Measurements from ENCODE around the gene BMAL1. TPM values are rescaled to one million over a fixed set of nuclear protein-coding genes. Genes with fewer than 3 reads are reported as not detected.
"Not testable (repeated sequence)": the region's sequence is repeated elsewhere in the genome, so short reads cannot be mapped to it uniquely, and the experiment has no call there.

The BMAL1 gene
- total and polyA plus RNA-seq, 2 of the 8 experiments (the other 6 are each of a cell fraction or from before 2014, with no cell fraction given): 6.8 to 6.9 TPM

- H3K23ac ChIP-seq (ENCODE audit: insufficient read length); H2BK15ac ChIP-seq (ENCODE audit: low read length); H4K20me1 ChIP-seq (replicated peaks in 1 of 2; ENCODE audit: control insufficient read depth in 1 of 2, insufficient read depth in 2 of 2, low read length in 2 of 2); H3K23me2 ChIP-seq (ENCODE audit: low read depth, low read length); H2BK5ac ChIP-seq (ENCODE audit: low read depth, low read length); H3K4ac ChIP-seq (replicated peaks; ENCODE audit: insufficient read length, low read depth, low read length); H2BK12ac ChIP-seq (ENCODE audit: low read depth, low read length); H3K9ac ChIP-seq (replicated peaks in 1 of 4; ENCODE audit: extremely low read depth in 1 of 4, low read depth in 3 of 4, low read length in 3 of 4); H3K56ac ChIP-seq (replicated peaks; ENCODE audit: insufficient read length, low read depth, low read length); H3K79me2 ChIP-seq (ENCODE audit: control insufficient read depth in 1 of 2, insufficient read depth in 2 of 2, low read length in 2 of 2); FAIRE-seq; H2AFZ ChIP-seq (ENCODE audit: low read length); H3K27me3 ChIP-seq (replicated peaks in 1 of 4; ENCODE audit: control insufficient read depth in 3 of 4, extremely low read depth in 1 of 4, insufficient read depth in 3 of 4, low read length in 3 of 4); H3K4me3 ChIP-seq (ENCODE audit: extremely low read depth in 1 of 4, insufficient read depth in 2 of 4, low read depth in 3 of 4, low read length in 4 of 4); H3K18ac ChIP-seq (ENCODE audit: extremely low read depth, low read length); H4K5ac ChIP-seq (ENCODE audit: insufficient read length, low read depth, low read length); H3K79me1 ChIP-seq (ENCODE audit: low read depth, low read length); POLR2A ChIA-PET (ENCODE audit: partially characterized antibody); H4K91ac ChIP-seq (replicated peaks; ENCODE audit: insufficient read length, low read length); DNase-seq (ENCODE audit: low read depth in 1 of 2, low spot score in 2 of 2); H3K27ac ChIP-seq (ENCODE audit: low read depth, low read length); H2BK120ac ChIP-seq (replicated peaks; ENCODE audit: low read depth, low read length); H3K14ac ChIP-seq (ENCODE audit: insufficient read length); H2AK5ac ChIP-seq (ENCODE audit: low read depth, low read length); H3K4me2 ChIP-seq (ENCODE audit: insufficient read depth in 1 of 2, low read depth in 2 of 2, low read length in 2 of 2); H2BK20ac ChIP-seq (ENCODE audit: low read length); H3K9me3 ChIP-seq (ENCODE audit: insufficient read depth in 2 of 2, low read depth in 1 of 2, low read length in 1 of 2); H4K8ac ChIP-seq (ENCODE audit: extremely low read depth, insufficient read depth, low read length); H3K36me3 ChIP-seq (ENCODE audit: control insufficient read depth in 2 of 4, insufficient read depth in 4 of 4, low read length in 3 of 4): not testable (repeated sequence)
- 92% methylated on average over 9 of the region's 9 CpGs; no CpG with 5 or more reads in 1 of the 2 experiments for WGBS, 2 experiments (ENCODE audit: extremely low coverage in 1 of 2, insufficient coverage in 1 of 2, insufficient read length in 1 of 2, insufficient replicate concordance in 2 of 2, low coverage in 1 of 2, low lambda C conversion rate in 2 of 2, missing lambda C conversion rate in 1 of 2)
- H3K4me1 ChIP-seq (replicated peaks in 1 of 4; ENCODE audit: control insufficient read depth in 3 of 4, insufficient read depth in 4 of 4, low read length in 3 of 4): peaks cover 3 to 17% (median 9%) of the 10 kb centered on the region in 4 experiments
- CTCF ChIA-PET (ENCODE audit: partially characterized antibody): interaction anchor here (1.4 to 11.5 kb wide), 4 partner anchors 11 to 127 kb away, joined by 3 to 81 read pairs (median 6); no protein-coding TSS in a partner anchor
Observed at GRCh38 chr11:13258061-13258460, 19.5 kb upstream of the BMAL1 start.

All from H1 (cell line).